OCI-LY3 (cell line): ENCODE results near the gene HDHD3.

Experiments used
- H2AFZ ChIP-seq: fragments of 200-600, 300-600 bp; shearing (Covaris generic); 2 replicates; pipeline ENCODE4 v1.6.0; 2014; ENCODE audit warnings: antibody characterized with exemption, low read depth, low read length
- H3K27ac ChIP-seq: fragments of 200-600, 300-600 bp; sonication (generic); 2 replicates; pipeline ENCODE4 v1.5.1; 2014; ENCODE audit warnings: mild to moderate bottlenecking, low read length, moderate library complexity, mixed read lengths
- H3K27me3 ChIP-seq: fragments of 200-600, 300-600 bp; sonication (generic); 2 replicates; pipeline ENCODE4 v1.6.1; 2014; ENCODE audit warnings: low read depth, low read length, mixed read lengths
- H3K36me3 ChIP-seq: fragments of 200-600, 300-600 bp; sonication (generic); replicated peaks from 2 replicates; pipeline ENCODE3; 2014; ENCODE audit warnings: low read depth, low read length, mixed read lengths
- H3K4me1 ChIP-seq: fragments of 300-600, 200-600 bp; sonication (generic); 2 replicates; pipeline ENCODE4 v1.6.1; 2014; ENCODE audit warnings: low read length, mixed read lengths
- H3K4me2 ChIP-seq: fragments of 200-600, 300-600 bp; sonication (generic); 2 replicates; pipeline ENCODE4 v1.6.1; 2014; ENCODE audit warnings: low read length, mixed read lengths
- H3K4me3 ChIP-seq: fragments of 300-600, 200-600 bp; sonication (generic); 2 replicates; pipeline ENCODE4 v1.5.1; 2014; ENCODE audit warnings: antibody characterized with exemption, mild to moderate bottlenecking, low read length, moderate library complexity
- H3K79me2 ChIP-seq: fragments of 300-600, 200-600 bp; shearing (Covaris generic); 2 replicates; pipeline ENCODE4 v1.6.1; 2014; ENCODE audit warnings: mild to moderate bottlenecking, low read length, mixed read lengths
- H3K9ac ChIP-seq: fragments of 300-600, 200-600 bp; shearing (Covaris generic); 2 replicates; pipeline ENCODE4 v1.6.0; 2014; ENCODE audit warnings: mild to moderate bottlenecking, low read length, moderate library complexity
- H3K9me3 ChIP-seq: fragments of 200-600, 300-600 bp; shearing (Covaris generic); 2 replicates; pipeline ENCODE4 v1.6.1; 2014; ENCODE audit warnings: low read length, mixed read lengths; ENCODE audit not compliant: insufficient read depth
- H4K20me1 ChIP-seq: fragments of 200-600, 300-600 bp; sonication (generic); 2 replicates; pipeline ENCODE4 v1.6.1; 2016; ENCODE audit warnings: low read length, mixed read lengths; ENCODE audit not compliant: insufficient read depth
- CTCF ChIP-seq: fragments of 200-600, 300-600 bp; sonication (generic); IDR thresholded peaks from 2 replicates; pipeline ENCODE4 v1.5.1; 2014; ENCODE audit warnings: antibody characterized with exemption, low read length, low read depth
- EZH2phosphoT487 ChIP-seq: fragments of 200-600 bp; shearing (Covaris generic); IDR thresholded peaks from 2 replicates; pipeline ENCODE4 v1.6.1; 2018; ENCODE audit warnings: antibody characterized with exemption, mixed run types, low read depth

HDHD3 gene

GRCh38 chr9:113376634-113377567 is at the start of gene HDHD3:
Gene HDHD3, minus strand, starts transcription at chr9:113376986. Its CDS starts 2,632 bp downstream, at chr9:113374354.
- Histone ChIP-seq H3K79me2 (peaks cover 11% of the 10 kb centered on the region), H3K27me3 (no peaks in the 10 kb centered on the region), H3K4me1 (peaks cover 43% of the 10 kb centered on the region), H3K27ac (peak within 1 kb of the TSS; percentile 44), H3K4me3 (peak within 1 kb of the TSS; percentile 88), H3K9ac (peak within 1 kb of the TSS; percentile 83), H2AFZ (peak within 1 kb of the TSS; percentile 36; the same call in 1 of the 2 replicates), H3K4me2 (peak within 1 kb of the TSS; percentile 74), H3K36me3 (peaks cover 31% of the 10 kb centered on the region), H4K20me1 (no peaks in the 10 kb centered on the region; the same call in 1 of the 2 replicates), H3K9me3 (no peaks in the 10 kb centered on the region)
- TF ChIP-seq EZH2phosphoT487 (no peak), CTCF (no peak)

- Histone ChIP-seq H3K9me3 (no peaks in the 10 kb centered on the region), H3K4me3 (no peak overlapping the region), H3K4me1 (peaks cover 2% of the 10 kb centered on the region), H3K27me3 (no peaks in the 10 kb centered on the region), H3K36me3 (no peaks in the 10 kb centered on the region), H2AFZ (no peak overlapping the region), H3K4me2 (no peak overlapping the region), H4K20me1 (no peaks in the 10 kb centered on the region), H3K27ac (no peak overlapping the region), H3K9ac (no peak overlapping the region), H3K79me2 (no peaks in the 10 kb centered on the region)
- no peak for TF ChIP-seq EZH2phosphoT487
These were observed 48.3 kb upstream of the HDHD3 start for GRCh38 chr9:113425072-113425471.

- Histone ChIP-seq H3K4me2 (no peak overlapping the region), H3K4me3 (no peak overlapping the region), H3K36me3 (no peaks in the 10 kb centered on the region), H4K20me1 (no peaks in the 10 kb centered on the region), H2AFZ (no peak overlapping the region), H3K27me3 (no peaks in the 10 kb centered on the region), H3K9ac (no peak overlapping the region), H3K9me3 (no peaks in the 10 kb centered on the region), H3K79me2 (no peaks in the 10 kb centered on the region), H3K4me1 (peaks cover 27% of the 10 kb centered on the region), H3K27ac (no peak overlapping the region)
- no peak for TF ChIP-seq EZH2phosphoT487
These were observed 44.9 kb upstream of the HDHD3 start for GRCh38 chr9:113421726-113422125.

- peak overlapping the region; percentile 62 for H2AFZ ChIP-seq
- peak overlapping the region; percentile 70; the same call in 1 of the 2 replicates for H3K9ac ChIP-seq
- no peaks in the 10 kb centered on the region for H3K79me2 ChIP-seq
These were observed 40.6 kb upstream of the HDHD3 start for GRCh38 chr9:113417370-113417769.

More at GRCh38 chr9:113417370-113417769, 40.6 kb upstream of the HDHD3 start:
- H3K4me2 ChIP-seq: peak overlapping the region; percentile 80
- H4K20me1 ChIP-seq: no peaks in the 10 kb centered on the region
- no peaks in the 10 kb centered on the region for H3K9me3 ChIP-seq
- peak; percentile 37 for TF ChIP-seq CTCF
- TF ChIP-seq EZH2phosphoT487: no peak
- H3K27me3 ChIP-seq: no peaks in the 10 kb centered on the region
- no peak overlapping the region for H3K4me3 ChIP-seq
- peaks cover 41% of the 10 kb centered on the region for H3K4me1 ChIP-seq
- H3K27ac ChIP-seq: peak overlapping the region; percentile 96
- no peaks in the 10 kb centered on the region for H3K36me3 ChIP-seq
